HEK293T (cell line): Measurements from ENCODE around the gene DUOX1.

ENCODE experiments used
- FOXK2 ChIP-seq: fragments of 450-650 bp; IDR thresholded peaks from 2 replicates; pipeline ENCODE4 v1.6.1; 2016; ENCODE audit warnings: mild to moderate bottlenecking
- FOXM1 ChIP-seq: fragments of 450-650 bp; IDR thresholded peaks from 2 replicates; pipeline ENCODE4 v1.6.1; 2017; ENCODE audit warnings: mild to moderate bottlenecking, borderline replicate concordance
- LEF1 ChIP-seq: fragments of 450-650 bp; IDR thresholded peaks from 2 replicates; pipeline ENCODE4 v1.6.1; 2017; ENCODE audit warnings: mild to moderate bottlenecking, borderline replicate concordance
- SP1 ChIP-seq: fragments of 450-650 bp; IDR thresholded peaks from 2 replicates; pipeline ENCODE4 v1.6.1; 2017

DNA sequence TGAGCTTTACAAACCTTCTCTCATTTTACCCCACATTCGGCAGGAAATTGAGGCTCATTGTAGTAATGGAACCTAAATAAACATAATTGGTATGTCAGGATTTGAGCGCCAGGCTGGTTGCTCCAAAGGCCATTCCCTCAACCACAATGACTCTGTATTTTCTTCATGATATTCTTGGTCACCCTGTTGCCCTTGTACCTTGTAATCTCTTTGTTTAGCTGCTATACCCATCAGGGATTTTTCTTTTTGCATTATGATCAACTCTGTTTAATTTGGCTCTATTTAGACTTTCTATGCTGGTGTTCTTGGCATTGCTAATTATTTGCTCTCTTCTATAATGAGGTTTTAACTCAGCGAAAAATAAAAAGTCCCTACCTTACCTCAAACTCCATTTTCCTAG is 45.6 kb upstream of the DUOX1 start:
- TF ChIP-seq LEF1, result no peak
- no peak for TF ChIP-seq FOXM1
- no peak for TF ChIP-seq SP1
- TF ChIP-seq FOXK2, result no peak
